ENCODE results near the gene OVAAL.

OVAAL gene

DNA sequence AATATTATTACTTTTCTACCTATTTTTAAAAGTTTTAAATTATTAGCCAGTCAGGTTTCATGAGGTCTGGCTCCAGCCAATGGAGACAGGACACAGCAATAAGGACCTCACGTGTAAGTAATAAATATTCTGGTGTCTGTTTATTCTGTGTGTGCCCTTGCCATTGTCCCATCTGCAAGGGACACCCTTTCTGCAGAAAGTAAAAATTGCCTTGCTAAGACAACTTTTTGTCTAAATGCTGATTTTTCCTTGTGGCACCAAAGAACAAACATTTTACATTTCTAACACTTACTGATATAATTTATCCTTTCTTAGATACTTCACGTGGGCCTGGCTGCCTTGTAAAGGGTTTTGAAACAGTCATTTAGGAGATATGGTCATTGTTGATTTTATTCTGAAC lies 29.4 kb downstream of the OVAAL start:
- Histone ChIP-seq H3K27me3 (no peaks in the 10 kb centered on the region), H3K36me3 (no peaks in the 10 kb centered on the region), H3K4me3 (ENCODE audit: low read depth, low read length) (no peak overlapping the region), H3K9me3 (no peaks in the 10 kb centered on the region), H3K4me1 (no peaks in the 10 kb centered on the region; the same call in 1 of the 2 replicates)
- TF ChIP-seq, protein P1, sequence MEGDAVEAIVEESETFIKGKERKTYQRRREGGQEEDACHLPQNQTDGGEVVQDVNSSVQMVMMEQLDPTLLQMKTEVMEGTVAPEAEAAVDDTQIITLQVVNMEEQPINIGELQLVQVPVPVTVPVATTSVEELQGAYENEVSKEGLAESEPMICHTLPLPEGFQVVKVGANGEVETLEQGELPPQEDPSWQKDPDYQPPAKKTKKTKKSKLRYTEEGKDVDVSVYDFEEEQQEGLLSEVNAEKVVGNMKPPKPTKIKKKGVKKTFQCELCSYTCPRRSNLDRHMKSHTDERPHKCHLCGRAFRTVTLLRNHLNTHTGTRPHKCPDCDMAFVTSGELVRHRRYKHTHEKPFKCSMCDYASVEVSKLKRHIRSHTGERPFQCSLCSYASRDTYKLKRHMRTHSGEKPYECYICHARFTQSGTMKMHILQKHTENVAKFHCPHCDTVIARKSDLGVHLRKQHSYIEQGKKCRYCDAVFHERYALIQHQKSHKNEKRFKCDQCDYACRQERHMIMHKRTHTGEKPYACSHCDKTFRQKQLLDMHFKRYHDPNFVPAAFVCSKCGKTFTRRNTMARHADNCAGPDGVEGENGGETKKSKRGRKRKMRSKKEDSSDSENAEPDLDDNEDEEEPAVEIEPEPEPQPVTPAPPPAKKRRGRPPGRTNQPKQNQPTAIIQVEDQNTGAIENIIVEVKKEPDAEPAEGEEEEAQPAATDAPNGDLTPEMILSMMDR (IDR thresholded peaks at IDR 0.05; ENCODE audit: low read depth, low read length): no peak
- DNase-seq: no peak

DNA sequence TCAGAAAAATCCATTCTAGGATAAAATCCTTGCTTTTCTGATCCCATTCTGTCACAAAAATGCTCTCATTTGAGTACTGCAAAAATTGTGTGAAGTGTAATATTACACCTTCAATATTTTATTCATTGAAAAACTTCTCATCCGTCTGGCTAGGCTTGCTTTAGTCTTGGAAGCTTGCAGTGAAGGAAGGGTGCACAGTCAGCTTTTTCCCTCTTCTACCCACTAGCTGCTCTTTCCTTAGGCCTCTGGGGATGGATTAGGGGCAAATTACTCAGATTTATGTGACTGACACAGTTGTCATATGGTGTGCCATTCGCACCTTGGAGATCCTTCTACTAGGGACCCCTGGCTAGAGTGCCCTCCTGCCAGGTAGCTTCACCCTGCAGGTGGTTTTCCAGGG lies 32.1 kb downstream of the OVAAL start:
- Histone ChIP-seq H3K27me3 (no peaks in the 10 kb centered on the region), H3K9me3 (no peaks in the 10 kb centered on the region), H3K36me3 (no peaks in the 10 kb centered on the region), H3K4me1 (peaks cover 15% of the 10 kb centered on the region), H3K4me3 (ENCODE audit: low read depth, low read length) (no peak overlapping the region)
- no peak for DNase-seq
- TF ChIP-seq, protein P1 (IDR thresholded peaks at IDR 0.05; ENCODE audit: low read depth, low read length): no peak

DNA sequence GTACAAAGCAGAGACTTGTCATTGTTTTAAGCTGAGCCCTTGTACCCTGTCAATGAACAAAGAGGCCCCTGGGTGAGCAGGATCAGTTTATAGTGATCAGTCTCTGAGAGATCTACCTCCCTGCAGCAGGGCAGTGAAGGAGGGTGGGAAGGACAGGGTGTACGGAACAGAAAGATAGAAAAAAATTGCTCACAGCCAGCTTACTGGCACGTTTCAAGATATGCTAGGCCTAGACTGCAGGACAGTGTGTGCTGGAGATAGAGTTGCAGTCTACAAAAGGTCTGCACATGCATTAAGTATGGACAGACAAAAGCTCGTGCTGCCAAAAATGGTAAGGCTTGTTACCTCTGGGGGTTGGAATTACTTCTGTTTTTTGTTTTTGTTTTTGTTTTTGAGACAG lies 34.6 kb downstream of the OVAAL start:
- TF ChIP-seq, protein P1 (IDR thresholded peaks at IDR 0.05; ENCODE audit: low read depth, low read length): no peak
- Histone ChIP-seq H3K9me3 (no peaks in the 10 kb centered on the region), H3K4me1 (peaks cover 29% of the 10 kb centered on the region), H3K27me3 (no peaks in the 10 kb centered on the region), H3K36me3 (no peaks in the 10 kb centered on the region), H3K4me3 (ENCODE audit: low read depth, low read length) (no peak overlapping the region)
- no peak for DNase-seq

DNA sequence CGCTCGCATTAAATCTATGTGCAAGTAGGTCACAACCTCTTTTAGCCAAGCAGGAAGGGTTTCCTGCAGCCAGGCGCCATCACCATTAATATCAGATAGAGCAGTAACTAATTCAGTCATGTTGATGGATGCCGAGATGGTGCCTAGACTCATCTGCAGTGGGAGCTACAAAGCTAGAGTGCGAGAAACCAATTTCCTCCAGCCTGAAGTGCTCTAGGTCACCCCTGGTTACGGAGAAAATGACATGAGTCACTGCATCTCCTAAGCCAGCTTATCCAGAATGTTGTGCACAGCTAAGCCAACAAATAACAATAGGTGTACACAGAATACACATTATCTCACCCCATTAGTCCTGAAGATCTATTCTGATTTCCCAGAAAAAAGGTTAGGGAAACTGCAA lies 36.0 kb downstream of the OVAAL start:
- Histone ChIP-seq H3K4me1 (peaks cover 36% of the 10 kb centered on the region), H3K4me3 (ENCODE audit: low read depth, low read length) (peak overlapping the region; percentile 10; the same call in 1 of the 2 replicates), H3K27me3 (no peaks in the 10 kb centered on the region), H3K36me3 (no peaks in the 10 kb centered on the region), H3K9me3 (no peaks in the 10 kb centered on the region)
- DNase-seq: peak; percentile 60
- TF ChIP-seq, protein P1 (IDR thresholded peaks at IDR 0.05; ENCODE audit: low read depth, low read length): no peak

DNA sequence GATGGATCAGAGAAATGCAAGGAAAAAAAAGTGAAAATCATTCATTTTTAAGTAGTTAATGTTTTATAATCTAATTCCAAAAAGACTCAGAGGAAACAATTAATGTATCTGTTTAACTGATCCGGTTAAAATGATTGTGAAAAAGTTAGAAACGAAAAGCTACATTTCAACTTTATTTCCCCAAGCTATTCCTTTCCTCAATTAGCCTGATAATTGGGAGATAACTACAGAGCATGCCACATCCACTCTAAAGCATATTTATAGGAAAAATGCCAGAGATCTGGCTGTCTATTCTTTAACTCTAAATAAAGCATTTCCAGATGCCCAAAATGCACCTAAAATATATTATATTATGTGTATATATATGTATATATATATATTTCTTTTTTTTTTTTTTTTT lies 37.2 kb downstream of the OVAAL start:
- H3K4me3 ChIP-seq (ENCODE audit: low read depth, low read length): no peak overlapping the region
- no peaks in the 10 kb centered on the region for H3K27me3 ChIP-seq
- peaks cover 36% of the 10 kb centered on the region for H3K4me1 ChIP-seq
- DNase-seq: no peak
- H3K9me3 ChIP-seq: no peaks in the 10 kb centered on the region
- TF ChIP-seq, protein P1 (IDR thresholded peaks at IDR 0.05; ENCODE audit: low read depth, low read length): no peak
- H3K36me3 ChIP-seq: no peaks in the 10 kb centered on the region

DNA sequence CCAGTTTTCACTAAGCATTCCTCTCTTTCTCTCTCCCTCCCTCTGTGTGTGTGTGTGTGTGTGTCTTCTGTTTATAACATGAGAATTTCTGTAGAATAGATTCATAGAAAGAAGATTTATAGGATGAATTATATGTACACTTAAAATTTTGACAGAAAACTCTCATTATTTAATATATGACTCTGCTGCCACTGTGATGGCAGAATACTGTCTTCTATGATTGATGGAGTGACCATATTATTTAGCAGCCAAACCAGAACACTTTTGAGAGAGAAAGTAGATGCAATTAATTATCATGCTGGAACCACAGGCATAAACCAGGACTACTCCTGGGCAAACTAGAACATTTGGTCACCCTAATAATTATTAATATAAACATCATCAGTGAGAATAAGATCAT lies 38.8 kb downstream of the OVAAL start:
- H3K9me3 ChIP-seq: no peaks in the 10 kb centered on the region

More for the DNA sequence above, 38.8 kb downstream of the OVAAL start:
- TF ChIP-seq, protein P1 (IDR thresholded peaks at IDR 0.05; ENCODE audit: low read depth, low read length): no peak
- no peaks in the 10 kb centered on the region for H3K36me3 ChIP-seq
- H3K27me3 ChIP-seq: no peaks in the 10 kb centered on the region
- no peak overlapping the region for H3K4me3 ChIP-seq (ENCODE audit: low read depth, low read length)
- DNase-seq: no peak
- peaks cover 36% of the 10 kb centered on the region for H3K4me1 ChIP-seq

All from BE2C (cell line).